ENCODE data around the gene CBFA2T2.
"Not testable (repeated sequence)": the region's sequence is repeated elsewhere in the genome, so short reads cannot be mapped to it uniquely, and the experiment has no call there.

The CBFA2T2 gene

GRCh38 chr20:33569802-33570391 lies 80.0 kb downstream of the CBFA2T2 start:
- no peak for TF ChIP-seq CTCF (IDR thresholded peaks at IDR 0.05; ENCODE audit: insufficient read depth, low read depth, low read length, missing control alignments)
- DNase-seq (ENCODE audit: low read depth) = no peak
- no peak overlapping the region for H3K4me3 ChIP-seq (ENCODE audit: low read depth, low read length)

GRCh38 chr20:33570743-33571142 lies 80.8 kb downstream of the CBFA2T2 start:
- DNase-seq (ENCODE audit: low read depth) = peak; percentile 4
- no peak for TF ChIP-seq CTCF (IDR thresholded peaks at IDR 0.05; ENCODE audit: insufficient read depth, low read depth, low read length, missing control alignments)
- no peak overlapping the region for H3K4me3 ChIP-seq (ENCODE audit: low read depth, low read length)

- DNase-seq (ENCODE audit: low read depth); H3K4me3 ChIP-seq (ENCODE audit: low read depth, low read length): not testable (repeated sequence)
These were observed 83.4 kb downstream of the CBFA2T2 start for GRCh38 chr20:33573268-33573667.

GRCh38 chr20:33575282-33575681 lies 85.4 kb downstream of the CBFA2T2 start:
- H3K4me3 ChIP-seq (ENCODE audit: low read depth, low read length) = no peak overlapping the region
- no peak for TF ChIP-seq CTCF (IDR thresholded peaks at IDR 0.05; ENCODE audit: insufficient read depth, low read depth, low read length, missing control alignments)
- no peak for DNase-seq (ENCODE audit: low read depth)

- no peak for DNase-seq (ENCODE audit: low read depth)
- no peak for TF ChIP-seq CTCF (IDR thresholded peaks at IDR 0.05; ENCODE audit: insufficient read depth, low read depth, low read length, missing control alignments)
- no peak overlapping the region for H3K4me3 ChIP-seq (ENCODE audit: low read depth, low read length)
These were observed 86.7 kb downstream of the CBFA2T2 start for GRCh38 chr20:33576432-33577125.

GRCh38 chr20:33578510-33578909 lies 88.6 kb downstream of the CBFA2T2 start:
- TF ChIP-seq CTCF (IDR thresholded peaks at IDR 0.05; ENCODE audit: insufficient read depth, low read depth, low read length, missing control alignments) = no peak
- DNase-seq (ENCODE audit: low read depth) = no peak
- H3K4me3 ChIP-seq (ENCODE audit: low read depth, low read length) = no peak overlapping the region

GRCh38 chr20:33583143-33583542 lies 93.2 kb downstream of the CBFA2T2 start:
- no peak for TF ChIP-seq CTCF (IDR thresholded peaks at IDR 0.05; ENCODE audit: insufficient read depth, low read depth, low read length, missing control alignments)
- no peak for DNase-seq (ENCODE audit: low read depth)
- H3K4me3 ChIP-seq (ENCODE audit: low read depth, low read length) = no peak overlapping the region
